Adrenal gland (tissue), 5 donors: ENCODE measurements around the gene MSRB2.

Source experiments
- CTCF ChIP-seq, 6 experiments: fragments of 450-650 bp in 4 of 6; fragments of 200-600 bp in 2 of 6; sonication (generic) in 1 of 6; IDR thresholded peaks; 1 replicate in 5 of 6; 2 replicates in 1 of 6; pipeline versions ENCODE4 v1.5.1 to v1.8.0; 2016 to 2021; ENCODE audit warnings: antibody characterized with exemption in 6 of 6, mild to moderate bottlenecking in 2 of 6, moderate library complexity in 1 of 6
- POLR2A ChIP-seq, 2 donors: fragments of 450-650 bp; IDR thresholded peaks; one replicate each; pipeline ENCODE4 v1.6.1; 2017; ENCODE audit warnings: antibody characterized with exemption in 2 of 2, mild to moderate bottlenecking in 2 of 2, moderate library complexity in 1 of 2
- donor health status: DM: no; HTN: no; CAD: no.

- peak; percentile 58 to 80 (median 77) for TF ChIP-seq CTCF (IDR thresholded peaks at IDR 0.05)
- TF ChIP-seq POLR2A (IDR thresholded peaks at IDR 0.05) = no peak
Measured at GRCh38 chr10:23158370-23158769, 63.0 kb downstream of the MSRB2 start.
